ENCODE data around the gene CCDC197.

The CCDC197 gene

DNA sequence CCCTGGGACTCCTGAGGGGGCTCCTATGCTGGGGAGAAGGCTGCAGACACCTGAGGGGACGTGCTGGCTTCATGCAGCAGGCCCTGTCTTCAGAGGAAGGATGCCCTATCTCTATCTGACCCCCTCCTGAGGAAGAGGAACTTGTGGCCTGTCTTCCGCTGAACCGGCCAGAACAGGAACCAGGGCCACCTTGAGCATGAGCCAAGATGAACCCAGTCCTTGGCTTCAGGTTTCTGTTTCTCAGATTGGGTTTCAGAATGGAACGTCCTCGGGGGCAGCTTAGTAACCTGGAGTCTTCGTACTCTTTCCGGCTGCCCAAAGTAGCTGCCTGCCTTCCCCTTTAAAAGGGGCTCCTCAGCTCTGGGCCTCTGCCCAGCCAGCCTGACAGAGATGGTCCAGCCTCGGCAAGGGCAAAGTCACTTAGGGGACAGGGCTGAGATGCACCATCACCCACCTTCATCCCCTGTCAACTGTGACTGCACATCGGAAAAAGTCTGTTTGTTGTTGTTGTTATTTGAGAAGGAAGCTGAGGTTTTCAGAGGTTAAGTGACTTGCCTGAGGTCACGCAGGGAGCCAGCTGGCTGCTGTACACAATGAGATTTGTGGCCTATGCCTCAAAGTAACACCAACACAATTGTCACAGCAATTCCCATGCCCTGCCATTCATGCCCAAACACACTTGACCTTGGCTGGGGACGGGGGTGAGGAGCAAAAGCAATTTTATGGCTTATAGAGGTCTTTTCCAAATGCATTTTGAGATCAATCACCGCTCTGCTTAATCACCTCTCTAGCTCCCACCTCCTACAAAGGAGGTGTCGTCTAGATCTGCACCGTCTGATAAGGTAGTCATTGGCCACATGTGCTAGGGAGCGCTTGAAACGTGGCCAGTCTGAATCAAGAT lies 34.1 kb upstream of the CCDC197 start:
- Histone ChIP-seq H3K36me3 (ENCODE audit: insufficient read depth, low read length) (no peaks in the 10 kb centered on the region), H3K27me3 (ENCODE audit: insufficient read depth, low read length, poor library complexity, severe bottlenecking) (no peaks in the 10 kb centered on the region), H2AFZ (ENCODE audit: low read length) (no peak overlapping the region), H3K4me1 (ENCODE audit: insufficient read depth, low read length, poor library complexity, severe bottlenecking) (peaks cover 37% of the 10 kb centered on the region), H3F3A (ENCODE audit: low read depth) (no peaks in the 10 kb centered on the region), H3K4me2 (ENCODE audit: low read depth, low read length, poor library complexity, severe bottlenecking) (no peak overlapping the region), H4K20me1 (ENCODE audit: insufficient read depth, low read length, poor library complexity, severe bottlenecking) (no peaks in the 10 kb centered on the region), H3K79me2 (ENCODE audit: insufficient read depth, low read length) (no peaks in the 10 kb centered on the region), H3K9me3 (ENCODE audit: insufficient read depth, low read depth, low read length) (no peaks in the 10 kb centered on the region), H3K4me3 (ENCODE audit: low read length, poor library complexity, severe bottlenecking) (no peak overlapping the region), H3K9me2 (replicated peaks; ENCODE audit: low read depth, low read length) (no peaks in the 10 kb centered on the region), H3K9ac (ENCODE audit: low read depth, low read length, poor library complexity, severe bottlenecking) (no peak overlapping the region)
- TF ChIP-seq EZH2phosphoT487 (IDR thresholded peaks at IDR 0.05; ENCODE audit: borderline replicate concordance), result no peak
- TF ChIP-seq, protein P1, sequence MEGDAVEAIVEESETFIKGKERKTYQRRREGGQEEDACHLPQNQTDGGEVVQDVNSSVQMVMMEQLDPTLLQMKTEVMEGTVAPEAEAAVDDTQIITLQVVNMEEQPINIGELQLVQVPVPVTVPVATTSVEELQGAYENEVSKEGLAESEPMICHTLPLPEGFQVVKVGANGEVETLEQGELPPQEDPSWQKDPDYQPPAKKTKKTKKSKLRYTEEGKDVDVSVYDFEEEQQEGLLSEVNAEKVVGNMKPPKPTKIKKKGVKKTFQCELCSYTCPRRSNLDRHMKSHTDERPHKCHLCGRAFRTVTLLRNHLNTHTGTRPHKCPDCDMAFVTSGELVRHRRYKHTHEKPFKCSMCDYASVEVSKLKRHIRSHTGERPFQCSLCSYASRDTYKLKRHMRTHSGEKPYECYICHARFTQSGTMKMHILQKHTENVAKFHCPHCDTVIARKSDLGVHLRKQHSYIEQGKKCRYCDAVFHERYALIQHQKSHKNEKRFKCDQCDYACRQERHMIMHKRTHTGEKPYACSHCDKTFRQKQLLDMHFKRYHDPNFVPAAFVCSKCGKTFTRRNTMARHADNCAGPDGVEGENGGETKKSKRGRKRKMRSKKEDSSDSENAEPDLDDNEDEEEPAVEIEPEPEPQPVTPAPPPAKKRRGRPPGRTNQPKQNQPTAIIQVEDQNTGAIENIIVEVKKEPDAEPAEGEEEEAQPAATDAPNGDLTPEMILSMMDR (conservative IDR thresholded peaks at IDR 0.05; ENCODE audit: low read length), result no peak

GRCh38 chr14:93963692-93964091 lies 33.4 kb upstream of the CCDC197 start:
- Histone ChIP-seq H3K4me3 (ENCODE audit: low read length, poor library complexity, severe bottlenecking) (no peak overlapping the region), H3F3A (ENCODE audit: low read depth) (no peaks in the 10 kb centered on the region), H3K9ac (ENCODE audit: low read depth, low read length, poor library complexity, severe bottlenecking) (no peak overlapping the region), H4K20me1 (ENCODE audit: insufficient read depth, low read length, poor library complexity, severe bottlenecking) (no peaks in the 10 kb centered on the region), H3K9me2 (replicated peaks; ENCODE audit: low read depth, low read length) (no peaks in the 10 kb centered on the region), H3K36me3 (ENCODE audit: insufficient read depth, low read length) (no peaks in the 10 kb centered on the region), H3K9me3 (ENCODE audit: insufficient read depth, low read depth, low read length) (no peaks in the 10 kb centered on the region), H2AFZ (ENCODE audit: low read length) (no peak overlapping the region), H3K4me1 (ENCODE audit: insufficient read depth, low read length, poor library complexity, severe bottlenecking) (peaks cover 30% of the 10 kb centered on the region), H3K27me3 (ENCODE audit: insufficient read depth, low read length, poor library complexity, severe bottlenecking) (peaks cover 6% of the 10 kb centered on the region), H3K79me2 (ENCODE audit: insufficient read depth, low read length) (no peaks in the 10 kb centered on the region), H3K4me2 (ENCODE audit: low read depth, low read length, poor library complexity, severe bottlenecking) (no peak overlapping the region)
- TF ChIP-seq, protein P1 (conservative IDR thresholded peaks at IDR 0.05; ENCODE audit: low read length), result no peak
- no peak for TF ChIP-seq EZH2phosphoT487 (IDR thresholded peaks at IDR 0.05; ENCODE audit: borderline replicate concordance)

- H3K27me3 ChIP-seq (ENCODE audit: insufficient read depth, low read length, poor library complexity, severe bottlenecking), result peaks cover 9% of the 10 kb centered on the region
- no peaks in the 10 kb centered on the region for H3K36me3 ChIP-seq (ENCODE audit: insufficient read depth, low read length)
- no peaks in the 10 kb centered on the region for H3K9me2 ChIP-seq (replicated peaks; ENCODE audit: low read depth, low read length)
- no peak overlapping the region for H2AFZ ChIP-seq (ENCODE audit: low read length)
- H3K9ac ChIP-seq (ENCODE audit: low read depth, low read length, poor library complexity, severe bottlenecking), result no peak overlapping the region
- peaks cover 24% of the 10 kb centered on the region for H3K4me1 ChIP-seq (ENCODE audit: insufficient read depth, low read length, poor library complexity, severe bottlenecking)
- no peak overlapping the region for H3K4me3 ChIP-seq (ENCODE audit: low read length, poor library complexity, severe bottlenecking)
- H3F3A ChIP-seq (ENCODE audit: low read depth), result no peaks in the 10 kb centered on the region
- no peaks in the 10 kb centered on the region for H3K9me3 ChIP-seq (ENCODE audit: insufficient read depth, low read depth, low read length)
- no peaks in the 10 kb centered on the region for H3K79me2 ChIP-seq (ENCODE audit: insufficient read depth, low read length)
- no peak overlapping the region for H3K4me2 ChIP-seq (ENCODE audit: low read depth, low read length, poor library complexity, severe bottlenecking)
- no peak for TF ChIP-seq EZH2phosphoT487 (IDR thresholded peaks at IDR 0.05; ENCODE audit: borderline replicate concordance)
- TF ChIP-seq, protein P1 (conservative IDR thresholded peaks at IDR 0.05; ENCODE audit: low read length), result no peak
- no peaks in the 10 kb centered on the region for H4K20me1 ChIP-seq (ENCODE audit: insufficient read depth, low read length, poor library complexity, severe bottlenecking)
Observed at GRCh38 chr14:93964281-93964680, 32.8 kb upstream of the CCDC197 start.

All from Loucy (cell line).